H1 (cell line): ENCODE measurements around the gene FNIP2. TPM values are rescaled to one million over a fixed set of nuclear protein-coding genes. Genes with fewer than 3 reads are reported as not detected.

Experiments
- CTCF ChIA-PET: fragments of 300-600 bp; sonication (Branson Sonifier 250); formaldehyde crosslinking; loops from one replicate; lab custom pipeline; 2021; ENCODE audit not compliant: partially characterized antibody; lab: Charles Lee
- POLR2A ChIA-PET: fragments of 300-600 bp; sonication (Branson Sonifier 250); formaldehyde crosslinking; loops from one replicate; lab custom pipeline; 2021; ENCODE audit warnings: inconsistent platforms; ENCODE audit not compliant: partially characterized antibody; lab: Charles Lee
- DNase-seq, 2 experiments: peaks; one replicate each; pipeline versions ENCODE4 v3.0.0 to v3.0.0-alpha.2; 2010 to 2022; ENCODE audit warnings: low spot score in 2 of 2, low read depth in 1 of 2, mixed read lengths in 1 of 2
- FAIRE-seq: peaks from 2 replicates; lab custom pipeline; 2011; peaks lifted over from hg19 to GRCh38; lab: Jason Lieb, UNC
- H2AFZ ChIP-seq: 2 replicates; pipeline ENCODE4 v1.8.1; 2012; ENCODE audit warnings: low read length, inconsistent platforms
- H2AK5ac ChIP-seq: 2 replicates; pipeline ENCODE4 v1.6.1; 2013; ENCODE audit warnings: low read depth, low read length
- H2BK120ac ChIP-seq: replicated peaks from 2 replicates; pipeline ENCODE3; 2013; ENCODE audit warnings: low read depth, low read length, inconsistent platforms
- H2BK12ac ChIP-seq: 2 replicates; pipeline ENCODE4 v1.6.1; 2013; ENCODE audit warnings: low read depth, low read length
- H2BK15ac ChIP-seq: 2 replicates; pipeline ENCODE4 v1.6.1; 2013; ENCODE audit warnings: low read length
- H2BK20ac ChIP-seq: 2 replicates; pipeline ENCODE4 v1.6.1; 2013; ENCODE audit warnings: low read length
- H2BK5ac ChIP-seq: 2 replicates; pipeline ENCODE4 v1.6.1; 2013; ENCODE audit warnings: low read depth, low read length
- H3K14ac ChIP-seq: 2 replicates; pipeline ENCODE4 v1.6.1; 2013; ENCODE audit warnings: inconsistent platforms; ENCODE audit not compliant: insufficient read length
- H3K18ac ChIP-seq: 2 replicates; pipeline ENCODE4 v1.6.1; 2013; ENCODE audit warnings: low read length; ENCODE audit errors: extremely low read depth
- H3K23ac ChIP-seq: 2 replicates; pipeline ENCODE4 v1.6.1; 2013; ENCODE audit warnings: inconsistent platforms; ENCODE audit not compliant: insufficient read length
- H3K23me2 ChIP-seq: 2 replicates; pipeline ENCODE4 v1.6.1; 2013; ENCODE audit warnings: low read depth, low read length
- H3K27ac ChIP-seq: 2 replicates; pipeline ENCODE4 v1.6.1; 2011; ENCODE audit warnings: low read depth, low read length, inconsistent platforms
- H3K27me3 ChIP-seq, 4 experiments: replicated peaks in 1 of 4; 1 replicate in 1 of 4; 2 replicates in 3 of 4; pipeline versions ENCODE4 v1.6.1 to v1.8.1; 2011 to 2013; ENCODE audit warnings: low read length in 3 of 4, mild to moderate bottlenecking in 3 of 4, inconsistent platforms in 2 of 4, mixed read lengths in 2 of 4, moderate library complexity in 1 of 4; ENCODE audit not compliant: control insufficient read depth in 3 of 4, insufficient read depth in 3 of 4; ENCODE audit errors: extremely low read depth in 1 of 4
- H3K36me3 ChIP-seq, 4 experiments: 2 replicates each; pipeline versions ENCODE4 v1.6.1 to v1.8.1; 2011 to 2013; ENCODE audit warnings: mild to moderate bottlenecking in 4 of 4, low read length in 3 of 4, moderate library complexity in 2 of 4, control low read depth in 1 of 4, inconsistent platforms in 1 of 4; ENCODE audit not compliant: insufficient read depth in 4 of 4, control insufficient read depth in 2 of 4
- H3K4ac ChIP-seq: replicated peaks from 2 replicates; pipeline ENCODE3; 2013; ENCODE audit warnings: low read length, low read depth, mixed read lengths, inconsistent platforms; ENCODE audit not compliant: insufficient read length
- H3K4me1 ChIP-seq, 4 experiments: replicated peaks in 1 of 4; 1 replicate in 1 of 4; 2 replicates in 3 of 4; pipeline versions ENCODE4 v1.6.1 to v1.8.1; 2011 to 2013; ENCODE audit warnings: low read length in 3 of 4, inconsistent platforms in 2 of 4, mixed read lengths in 1 of 4; ENCODE audit not compliant: insufficient read depth in 4 of 4, control insufficient read depth in 3 of 4
- H3K4me2 ChIP-seq, 2 experiments: 2 replicates each; pipeline versions ENCODE4 v1.6.1 to v1.8.1; 2011 to 2013; ENCODE audit warnings: low read depth in 2 of 2, low read length in 2 of 2, control low read depth in 1 of 2, inconsistent platforms in 1 of 2, mild to moderate bottlenecking in 1 of 2; ENCODE audit not compliant: insufficient read depth in 1 of 2
- H3K4me3 ChIP-seq, 4 experiments: fragments of 200-600, 300-600 bp in 1 of 4; sonication (generic), shearing (Covaris generic), sonication (Bioruptor Twin) in 1 of 4; 2 replicates each; pipeline versions ENCODE4 v1.5.1 to v1.8.1; 2011 to 2016; ENCODE audit warnings: low read length in 4 of 4, low read depth in 3 of 4, control low read depth in 2 of 4, inconsistent platforms in 2 of 4, mild to moderate bottlenecking in 2 of 4, mixed read lengths in 1 of 4, moderate library complexity in 1 of 4; ENCODE audit not compliant: insufficient read depth in 2 of 4; ENCODE audit errors: extremely low read depth in 1 of 4
- H3K56ac ChIP-seq: replicated peaks from 2 replicates; pipeline ENCODE3; 2013; ENCODE audit warnings: low read depth, mild to moderate bottlenecking, mixed read lengths, low read length, inconsistent platforms; ENCODE audit not compliant: insufficient read length
- H3K79me1 ChIP-seq: 2 replicates; pipeline ENCODE4 v1.6.1; 2013; ENCODE audit warnings: low read depth, low read length, control low read depth
- H3K79me2 ChIP-seq, 2 experiments: 2 replicates each; pipeline versions ENCODE4 v1.6.1 to v1.8.1; 2012 to 2013; ENCODE audit warnings: low read length in 2 of 2, mild to moderate bottlenecking in 2 of 2, inconsistent platforms in 1 of 2; ENCODE audit not compliant: insufficient read depth in 2 of 2, control insufficient read depth in 1 of 2
- H3K9ac ChIP-seq, 4 experiments: replicated peaks in 1 of 4; 1 replicate in 1 of 4; 2 replicates in 3 of 4; pipeline versions ENCODE4 v1.6.1 to v1.8.1; 2011 to 2013; ENCODE audit warnings: low read depth in 3 of 4, low read length in 3 of 4, control low read depth in 2 of 4, mild to moderate bottlenecking in 2 of 4, moderate library complexity in 2 of 4, inconsistent platforms in 1 of 4; ENCODE audit errors: extremely low read depth in 1 of 4
- H3K9me3 ChIP-seq, 2 experiments: 2 replicates each; pipeline versions ENCODE4 v1.6.1 to v1.8.1; 2012 to 2013; ENCODE audit warnings: mild to moderate bottlenecking in 2 of 2, moderate library complexity in 2 of 2, control low read depth in 1 of 2, inconsistent platforms in 1 of 2, low read depth in 1 of 2, low read length in 1 of 2, mixed read lengths in 1 of 2; ENCODE audit not compliant: insufficient read depth in 2 of 2
- H4K20me1 ChIP-seq, 2 experiments: replicated peaks in 1 of 2; 2 replicates each; pipeline versions ENCODE3 to v1.8.1; 2011 to 2013; ENCODE audit warnings: inconsistent platforms in 2 of 2, low read length in 2 of 2, mild to moderate bottlenecking in 1 of 2; ENCODE audit not compliant: insufficient read depth in 2 of 2, control insufficient read depth in 1 of 2
- H4K5ac ChIP-seq: 2 replicates; pipeline ENCODE4 v1.6.1; 2013; ENCODE audit warnings: low read length, low read depth, mixed read lengths, inconsistent platforms; ENCODE audit not compliant: insufficient read length
- H4K8ac ChIP-seq: 2 replicates; pipeline ENCODE4 v1.8.0; 2013; ENCODE audit warnings: mild to moderate bottlenecking, moderate library complexity, low read length, inconsistent platforms; ENCODE audit not compliant: insufficient read depth; ENCODE audit errors: extremely low read depth
- H4K91ac ChIP-seq: replicated peaks from 2 replicates; pipeline ENCODE3; 2013; ENCODE audit warnings: low read length, mixed read lengths, inconsistent platforms; ENCODE audit not compliant: insufficient read length
- CTBP2 ChIP-seq: IDR thresholded peaks from 2 replicates; pipeline ENCODE4 v1.7.0; 2011; ENCODE audit warnings: borderline replicate concordance, mild to moderate bottlenecking, moderate library complexity, mixed read lengths, low read length; ENCODE audit not compliant: insufficient read depth, insufficient read length
- MAFK ChIP-seq: IDR thresholded peaks from 2 replicates; pipeline ENCODE4 v1.6.1; 2012; ENCODE audit warnings: low read depth, mild to moderate bottlenecking, improper control_type of control experiment, low read length
- NRF1 ChIP-seq: IDR thresholded peaks from 2 replicates; pipeline ENCODE4 v1.6.1; 2011; ENCODE audit warnings: mild to moderate bottlenecking, low read depth, low read length, improper control_type of control experiment
- RNF2 ChIP-seq: fragments of 200-900, 300-1000 bp; sonication (generic); IDR thresholded peaks from 2 replicates; pipeline ENCODE4 v1.7.1; 2016; ENCODE audit warnings: borderline replicate concordance, low read depth, mild to moderate bottlenecking, antibody characterized with exemption, low read length; ENCODE audit not compliant: poor library complexity, severe bottlenecking; ENCODE audit errors: missing control alignments
- SIX5 ChIP-seq: IDR thresholded peaks from 2 replicates; pipeline ENCODE4 v1.6.1; 2011; ENCODE audit warnings: mild to moderate bottlenecking, low read depth, low read length
- TAF7 ChIP-seq: optimal IDR thresholded peaks from 2 replicates; pipeline ENCODE3; 2011; ENCODE audit warnings: low read depth, mild to moderate bottlenecking, inconsistent platforms, low read length, moderate library complexity, borderline replicate concordance
- WGBS, 2 experiments: shearing (Covaris generic) in 1 of 2; methylation state at CpG; one replicate each; pipeline versions ENCODE4 v1.1.6 to v1.1.7; 2013 to 2015; ENCODE audit warnings: low lambda C conversion rate in 2 of 2, mixed read lengths in 2 of 2, inconsistent platforms in 1 of 2, low coverage in 1 of 2, missing lambda C conversion rate in 1 of 2; ENCODE audit not compliant: insufficient replicate concordance in 2 of 2, insufficient coverage in 1 of 2, insufficient read length in 1 of 2; ENCODE audit errors: extremely low coverage in 1 of 2, missing lambda C conversion rate in 1 of 2; 5-methylcytosine and 5-hydroxymethylcytosine counted together
- polyA plus RNA-seq, 7 experiments: library from polyadenylated mRNA; depleted of rRNA in 3 of 7; stranded (reverse) in 5 of 7; unstranded in 2 of 7; fragments of >200 nt in 5 of 7; fragments of 200-250 nt in 2 of 7; gene quantifications; 1 replicate in 5 of 7; 2 replicates in 1 of 7; 4 replicates in 1 of 7; pipeline versions ENCODE4 v1.2.1 to v1.2.3, GENCODE V29; 2011 to 2013; ENCODE audit warnings: missing spikeins in 2 of 7, mixed read lengths in 2 of 7
- total RNA-seq: library from RNA; stranded (reverse); fragmentation: NEBNext Ultra II Directional; extraction: Animal tissue kit (Norgen Biotek cat#: 25700); gene quantifications from 2 replicates; pipeline ENCODE4 v1.2.1, GENCODE V29; 2021

FNIP2 gene
- total and polyA plus RNA-seq, 2 of the 8 experiments (the other 6 are each of a cell fraction or from before 2014, with no cell fraction given) = 4.0 to 13.0 TPM

DNA sequence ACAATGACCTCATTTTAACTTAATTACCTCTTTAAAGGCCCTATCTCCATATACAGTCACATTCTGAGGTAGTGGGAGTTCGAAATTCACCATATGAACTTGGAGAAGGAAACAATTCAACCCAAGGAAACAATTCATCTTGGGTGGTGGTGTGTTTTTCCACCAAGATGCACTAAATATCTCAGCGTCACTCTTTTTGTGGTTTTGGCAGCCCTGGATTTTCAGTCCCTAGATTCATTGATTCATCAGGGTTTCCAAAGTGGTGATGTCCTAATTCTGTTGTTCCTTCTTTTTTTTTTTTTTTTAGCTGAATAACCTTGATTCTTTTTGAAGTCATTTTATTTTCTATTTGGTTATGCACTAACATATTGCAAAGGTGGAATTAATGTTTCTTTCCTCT is 171.4 kb downstream of the FNIP2 start:
- no peak overlapping the region for H3K4me3 ChIP-seq
- H3K56ac ChIP-seq = no peak overlapping the region
- H3K79me1 ChIP-seq = no peaks in the 10 kb centered on the region
- no peak overlapping the region for H2AFZ ChIP-seq
- no peak overlapping the region for H3K14ac ChIP-seq
- H3K4me2 ChIP-seq = no peak overlapping the region
- no peaks in the 10 kb centered on the region for H3K4me1 ChIP-seq
- no peaks in the 10 kb centered on the region for H3K27me3 ChIP-seq
- POLR2A ChIA-PET = no interaction called here
- H3K79me2 ChIP-seq = no peaks in the 10 kb centered on the region
- H3K18ac ChIP-seq = no peak overlapping the region
- DNase-seq (no peak), FAIRE-seq (no peak)
- no peak overlapping the region for H4K91ac ChIP-seq
- H3K23me2 ChIP-seq = no peaks in the 10 kb centered on the region; the same call in 1 of the 2 replicates
- H4K5ac ChIP-seq = no peak overlapping the region
- H3K36me3 ChIP-seq = no peaks in the 10 kb centered on the region
- 89% methylated on average over 2 of the region's 2 CpGs; no CpG with 5 or more reads in 1 of the 2 experiments for WGBS, 2 experiments
- H4K8ac ChIP-seq = no peak overlapping the region
- H4K20me1 ChIP-seq = no peaks in the 10 kb centered on the region
- TF ChIP-seq SIX5 = no peak
- TF ChIP-seq TAF7 = no peak
- TF ChIP-seq RNF2 = no peak
- TF ChIP-seq CTBP2 = no peak
- no peak for TF ChIP-seq NRF1
- no peak for TF ChIP-seq MAFK
- TF ChIP-seq, all 59 proteins: peak for 0
- H2BK15ac ChIP-seq = no peak overlapping the region
- H3K9ac ChIP-seq = no peak overlapping the region
- no peaks in the 10 kb centered on the region for H3K9me3 ChIP-seq
- H2AK5ac ChIP-seq = no peak overlapping the region
- H3K27ac ChIP-seq = no peak overlapping the region
- CTCF ChIA-PET = no interaction called here
- no peak overlapping the region for H2BK12ac ChIP-seq
- H2BK120ac ChIP-seq = no peak overlapping the region
- no peak overlapping the region for H2BK5ac ChIP-seq
- H3K4ac ChIP-seq = no peak overlapping the region
- H2BK20ac ChIP-seq = no peak overlapping the region
- H3K23ac ChIP-seq = no peak overlapping the region
